ENCODE results near the gene DLGAP1.

DNA sequence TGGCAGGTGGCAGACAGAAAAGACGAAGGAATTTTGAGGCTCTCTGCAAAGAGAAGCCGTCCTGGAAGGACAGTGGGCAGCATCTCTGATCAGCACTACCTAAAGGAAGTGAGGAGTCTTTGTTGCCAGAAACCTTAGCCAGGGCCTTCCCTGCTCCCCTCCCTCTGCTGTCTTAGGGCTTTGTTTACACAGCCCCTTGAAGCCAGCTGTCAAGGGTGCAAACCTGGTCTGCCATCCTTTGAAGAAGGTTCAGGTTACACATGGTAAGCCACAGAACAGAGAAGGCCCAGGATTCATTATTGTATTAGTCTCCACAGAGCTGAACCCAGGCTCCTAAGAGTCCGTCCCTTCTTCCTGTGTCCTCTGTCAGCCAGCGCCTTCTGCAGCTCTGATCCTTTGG, 648.5 kb downstream of the DLGAP1 start:
- TF ChIP-seq EZH2phosphoT487 (IDR thresholded peaks at IDR 0.05; ENCODE audit: low read depth, severe bottlenecking, unreplicated experiment), result no peak
- TF ChIP-seq, protein P1, sequence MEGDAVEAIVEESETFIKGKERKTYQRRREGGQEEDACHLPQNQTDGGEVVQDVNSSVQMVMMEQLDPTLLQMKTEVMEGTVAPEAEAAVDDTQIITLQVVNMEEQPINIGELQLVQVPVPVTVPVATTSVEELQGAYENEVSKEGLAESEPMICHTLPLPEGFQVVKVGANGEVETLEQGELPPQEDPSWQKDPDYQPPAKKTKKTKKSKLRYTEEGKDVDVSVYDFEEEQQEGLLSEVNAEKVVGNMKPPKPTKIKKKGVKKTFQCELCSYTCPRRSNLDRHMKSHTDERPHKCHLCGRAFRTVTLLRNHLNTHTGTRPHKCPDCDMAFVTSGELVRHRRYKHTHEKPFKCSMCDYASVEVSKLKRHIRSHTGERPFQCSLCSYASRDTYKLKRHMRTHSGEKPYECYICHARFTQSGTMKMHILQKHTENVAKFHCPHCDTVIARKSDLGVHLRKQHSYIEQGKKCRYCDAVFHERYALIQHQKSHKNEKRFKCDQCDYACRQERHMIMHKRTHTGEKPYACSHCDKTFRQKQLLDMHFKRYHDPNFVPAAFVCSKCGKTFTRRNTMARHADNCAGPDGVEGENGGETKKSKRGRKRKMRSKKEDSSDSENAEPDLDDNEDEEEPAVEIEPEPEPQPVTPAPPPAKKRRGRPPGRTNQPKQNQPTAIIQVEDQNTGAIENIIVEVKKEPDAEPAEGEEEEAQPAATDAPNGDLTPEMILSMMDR (IDR thresholded peaks at IDR 0.05; ENCODE audit: poor library complexity), result no peak
- TF ChIP-seq EZH2 (IDR thresholded peaks at IDR 0.05; ENCODE audit: borderline replicate concordance), result no peak
